ENCODE data around the gene LBX1.

Gene LBX1, protein sequence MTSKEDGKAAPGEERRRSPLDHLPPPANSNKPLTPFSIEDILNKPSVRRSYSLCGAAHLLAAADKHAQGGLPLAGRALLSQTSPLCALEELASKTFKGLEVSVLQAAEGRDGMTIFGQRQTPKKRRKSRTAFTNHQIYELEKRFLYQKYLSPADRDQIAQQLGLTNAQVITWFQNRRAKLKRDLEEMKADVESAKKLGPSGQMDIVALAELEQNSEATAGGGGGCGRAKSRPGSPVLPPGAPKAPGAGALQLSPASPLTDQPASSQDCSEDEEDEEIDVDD

DNA sequence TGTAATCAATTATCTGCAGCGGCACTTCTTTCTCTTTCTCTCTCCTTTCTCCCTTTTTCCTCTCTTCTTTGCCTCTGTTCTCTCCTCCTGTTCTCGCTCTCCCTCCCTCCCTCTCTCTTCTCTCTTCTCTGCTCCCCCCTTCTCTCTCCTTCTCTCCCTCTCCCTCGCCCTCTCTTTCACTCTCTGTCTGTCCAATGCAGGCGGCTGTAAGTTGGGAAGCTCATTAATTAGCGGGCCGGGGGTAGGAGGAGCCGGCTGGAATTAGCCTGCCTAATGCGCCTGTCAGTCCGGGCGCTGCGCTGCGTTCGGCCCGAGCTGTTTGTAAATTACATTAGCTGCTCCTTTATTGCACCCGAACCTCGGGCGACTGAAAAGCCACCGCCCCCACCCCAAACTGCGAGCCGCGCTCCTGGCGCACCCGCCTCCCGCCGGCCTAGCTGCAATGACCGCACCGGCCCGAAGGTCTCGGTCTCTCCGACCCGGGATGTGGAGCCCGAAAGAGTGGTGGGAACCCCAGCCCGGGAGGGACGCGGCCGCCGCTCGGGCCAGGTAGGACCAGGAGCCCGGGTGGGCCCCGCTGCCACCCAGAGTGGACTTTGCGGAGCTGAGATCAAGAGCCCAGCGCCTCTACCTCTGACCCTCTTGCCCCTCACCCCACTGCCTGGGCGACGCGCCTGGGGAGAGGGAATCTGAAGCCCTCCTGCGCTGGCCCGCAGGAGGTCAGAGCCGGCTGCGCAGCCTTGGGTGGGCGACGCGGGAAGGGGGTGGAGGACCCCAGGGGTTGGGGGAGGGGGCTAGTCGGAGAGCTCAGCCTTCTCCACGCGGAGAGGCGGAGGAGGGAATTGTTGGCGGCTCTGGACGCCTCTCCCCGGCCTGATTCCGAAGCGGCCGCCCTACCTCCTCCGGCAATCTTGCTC, at the start of gene LBX1:
TSS of gene LBX1 (minus strand) at position 198 of the 917 bp plus-strand sequence. CDS start 648 bp downstream, outside the sequence.
- Histone ChIP-seq H3K27me3 (ENCODE audit: low read depth, low read length) (0 out of 2 replicates have a peak, but pooled peaks cover 6% of the 10 kb centered on the region), H3K9ac (ENCODE audit: low read length) (no peak within 1 kb of the TSS), H3K4me3 (ENCODE audit: low read length) (no peak within 1 kb of the TSS), H3K4me2 (ENCODE audit: low read length) (no peak within 1 kb of the TSS), H4K20me1 (ENCODE audit: insufficient read depth, low read length) (no peaks in the 10 kb centered on the region), H3K4me1 (ENCODE audit: low read length) (no peaks in the 10 kb centered on the region), H3K27ac (ENCODE audit: low read length) (no peak within 1 kb of the TSS), H3K36me3 (replicated peaks; ENCODE audit: low read depth, low read length) (no peaks in the 10 kb centered on the region), H3K9me3 (ENCODE audit: insufficient read depth, low read length) (no peaks in the 10 kb centered on the region), H2AFZ (ENCODE audit: low read depth, low read length) (no peak within 1 kb of the TSS), H3K79me2 (ENCODE audit: low read length) (no peaks in the 10 kb centered on the region)
- TF ChIP-seq, protein P1, sequence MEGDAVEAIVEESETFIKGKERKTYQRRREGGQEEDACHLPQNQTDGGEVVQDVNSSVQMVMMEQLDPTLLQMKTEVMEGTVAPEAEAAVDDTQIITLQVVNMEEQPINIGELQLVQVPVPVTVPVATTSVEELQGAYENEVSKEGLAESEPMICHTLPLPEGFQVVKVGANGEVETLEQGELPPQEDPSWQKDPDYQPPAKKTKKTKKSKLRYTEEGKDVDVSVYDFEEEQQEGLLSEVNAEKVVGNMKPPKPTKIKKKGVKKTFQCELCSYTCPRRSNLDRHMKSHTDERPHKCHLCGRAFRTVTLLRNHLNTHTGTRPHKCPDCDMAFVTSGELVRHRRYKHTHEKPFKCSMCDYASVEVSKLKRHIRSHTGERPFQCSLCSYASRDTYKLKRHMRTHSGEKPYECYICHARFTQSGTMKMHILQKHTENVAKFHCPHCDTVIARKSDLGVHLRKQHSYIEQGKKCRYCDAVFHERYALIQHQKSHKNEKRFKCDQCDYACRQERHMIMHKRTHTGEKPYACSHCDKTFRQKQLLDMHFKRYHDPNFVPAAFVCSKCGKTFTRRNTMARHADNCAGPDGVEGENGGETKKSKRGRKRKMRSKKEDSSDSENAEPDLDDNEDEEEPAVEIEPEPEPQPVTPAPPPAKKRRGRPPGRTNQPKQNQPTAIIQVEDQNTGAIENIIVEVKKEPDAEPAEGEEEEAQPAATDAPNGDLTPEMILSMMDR (IDR thresholded peaks at IDR 0.05; ENCODE audit: low read depth, low read length), result no peak
- TF ChIP-seq EZH2phosphoT487 (IDR thresholded peaks at IDR 0.05; ENCODE audit: low read depth), result no peak

DNA sequence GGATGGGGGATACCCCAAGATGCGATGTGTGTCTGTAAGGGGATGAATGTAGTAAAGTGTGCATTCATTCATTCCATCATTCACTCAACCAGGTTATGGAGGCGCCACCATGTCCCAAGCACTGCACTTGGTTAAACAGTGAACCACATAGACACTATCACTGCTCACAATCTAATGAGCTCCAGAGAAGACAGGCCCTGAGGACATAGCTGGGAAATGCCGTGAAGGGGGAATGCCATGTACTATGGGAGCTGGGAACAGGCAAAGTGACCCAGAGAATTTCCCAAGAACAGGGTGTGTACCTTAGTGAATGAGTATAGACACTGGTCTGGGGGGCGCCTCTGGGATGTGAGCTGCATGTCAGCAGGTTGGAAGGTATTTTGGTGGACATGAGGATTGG, 44.5 kb upstream of the LBX1 start:
- no peak for TF ChIP-seq EZH2phosphoT487 (IDR thresholded peaks at IDR 0.05; ENCODE audit: low read depth)
- TF ChIP-seq, protein P1 (IDR thresholded peaks at IDR 0.05; ENCODE audit: low read depth, low read length), result no peak
- Histone ChIP-seq H3K4me1 (ENCODE audit: low read length) (peaks cover 5% of the 10 kb centered on the region; the same call in 1 of the 2 replicates), H3K4me2 (ENCODE audit: low read length) (no peak overlapping the region)

DNA sequence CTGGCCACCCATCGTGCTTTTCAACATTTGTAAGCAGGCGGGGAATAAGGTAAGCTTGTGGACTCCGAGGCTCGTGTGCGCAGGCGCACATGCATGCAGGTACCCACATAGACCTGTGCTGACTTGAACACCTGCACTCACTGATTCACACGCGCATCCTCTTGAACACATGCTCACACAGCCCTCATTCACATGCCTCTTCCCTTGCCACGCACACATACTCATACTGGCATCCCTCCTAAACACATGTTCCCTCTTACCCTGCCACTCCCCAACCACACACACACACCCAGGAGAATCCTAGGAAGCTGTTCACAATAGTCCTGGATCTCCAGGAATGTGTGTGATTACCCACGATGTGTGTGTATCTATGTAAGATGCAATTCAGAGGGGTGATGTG, 44.1 kb upstream of the LBX1 start:
- H3K9ac ChIP-seq (ENCODE audit: low read length), result no peak overlapping the region
- no peak overlapping the region for H3K27ac ChIP-seq (ENCODE audit: low read length)
- peaks cover 5% of the 10 kb centered on the region; the same call in 1 of the 2 replicates for H3K4me1 ChIP-seq (ENCODE audit: low read length)
- TF ChIP-seq EZH2phosphoT487 (IDR thresholded peaks at IDR 0.05; ENCODE audit: low read depth), result no peak
- TF ChIP-seq, protein P1 (IDR thresholded peaks at IDR 0.05; ENCODE audit: low read depth, low read length), result no peak
- H3K4me3 ChIP-seq (ENCODE audit: low read length), result no peak overlapping the region
- H2AFZ ChIP-seq (ENCODE audit: low read depth, low read length), result no peak overlapping the region
- H3K36me3 ChIP-seq (replicated peaks; ENCODE audit: low read depth, low read length), result no peaks in the 10 kb centered on the region
- no peaks in the 10 kb centered on the region for H4K20me1 ChIP-seq (ENCODE audit: insufficient read depth, low read length)
- no peak overlapping the region for H3K4me2 ChIP-seq (ENCODE audit: low read length)
- H3K79me2 ChIP-seq (ENCODE audit: low read length), result no peaks in the 10 kb centered on the region
- no peaks in the 10 kb centered on the region for H3K27me3 ChIP-seq (ENCODE audit: low read depth, low read length)
- H3K9me3 ChIP-seq (ENCODE audit: insufficient read depth, low read length), result no peaks in the 10 kb centered on the region

More for the DNA sequence above, 44.5 kb upstream of the LBX1 start:
- no peak overlapping the region for H3K27ac ChIP-seq (ENCODE audit: low read length)
- no peaks in the 10 kb centered on the region for H3K79me2 ChIP-seq (ENCODE audit: low read length)
- no peak overlapping the region for H3K4me3 ChIP-seq (ENCODE audit: low read length)
- no peaks in the 10 kb centered on the region for H3K9me3 ChIP-seq (ENCODE audit: insufficient read depth, low read length)
- no peaks in the 10 kb centered on the region for H3K36me3 ChIP-seq (replicated peaks; ENCODE audit: low read depth, low read length)
- H4K20me1 ChIP-seq (ENCODE audit: insufficient read depth, low read length), result no peaks in the 10 kb centered on the region
- no peak overlapping the region for H3K9ac ChIP-seq (ENCODE audit: low read length)
- H2AFZ ChIP-seq (ENCODE audit: low read depth, low read length), result no peak overlapping the region
- no peaks in the 10 kb centered on the region for H3K27me3 ChIP-seq (ENCODE audit: low read depth, low read length)

All from OCI-LY3 (cell line).